Neutrophil (primary cell): ENCODE data around the gene LRG1.
A peak's percentile ranks its signal among the peaks of the same experiment; 100 is the strongest.

Experiments
- H3K27ac ChIP-seq: fragments of 200-600 bp; sonication (generic); 2 replicates; pipeline ENCODE4 v1.5.1; 2016; ENCODE audit warnings: mild to moderate bottlenecking, moderate library complexity
- H3K27me3 ChIP-seq: fragments of 200-600 bp; sonication (generic); 2 replicates; pipeline ENCODE4 v1.6.0; 2016; ENCODE audit warnings: mild to moderate bottlenecking
- H3K36me3 ChIP-seq: fragments of 200-600 bp; sonication (generic); 2 replicates; pipeline ENCODE4 v1.5.1; 2017
- H3K4me1 ChIP-seq, 2 experiments: fragments of 200-600 bp in 1 of 2; sonication (generic) in 1 of 2; 1 replicate in 1 of 2; 2 replicates in 1 of 2; pipeline versions ENCODE4 v1.5.1 to v1.6.1; 2013 to 2016; ENCODE audit warnings: low read depth in 1 of 2, low read length in 1 of 2, mild to moderate bottlenecking in 1 of 2, moderate library complexity in 1 of 2; ENCODE audit not compliant: control insufficient read depth in 1 of 2, insufficient read depth in 1 of 2
- H3K4me3 ChIP-seq, 2 experiments: fragments of 200-600 bp in 1 of 2; sonication (generic) in 1 of 2; 1 replicate in 1 of 2; 2 replicates in 1 of 2; pipeline ENCODE4 v1.5.1; 2013 to 2016; ENCODE audit warnings: low read depth in 1 of 2, low read length in 1 of 2, mild to moderate bottlenecking in 1 of 2, moderate library complexity in 1 of 2
- H3K9me3 ChIP-seq: fragments of 200-600 bp; sonication (generic); 2 replicates; pipeline ENCODE4 v1.5.1; 2016
- CTCF ChIP-seq: fragments of 200-600 bp; sonication (generic); IDR thresholded peaks from 2 replicates; pipeline ENCODE4 v1.5.1; 2016; ENCODE audit warnings: antibody characterized with exemption

The LRG1 gene

GRCh38 chr19:4576016-4576933, 36.4 kb upstream of the LRG1 start:
- peak; percentile 91 for TF ChIP-seq CTCF
- Histone ChIP-seq H3K27me3 (peaks cover 81% of the 10 kb centered on the region), H3K4me1 (no peaks in the 10 kb centered on the region), H3K9me3 (no peaks in the 10 kb centered on the region), H3K27ac (no peak overlapping the region), H3K4me3 (no peak overlapping the region), H3K36me3 (no peaks in the 10 kb centered on the region)

GRCh38 chr19:4575267-4576015, 35.6 kb upstream of the LRG1 start:
- Histone ChIP-seq H3K4me1 (no peaks in the 10 kb centered on the region), H3K36me3 (no peaks in the 10 kb centered on the region), H3K27ac (no peak overlapping the region), H3K9me3 (no peaks in the 10 kb centered on the region), H3K27me3 (peaks cover 73% of the 10 kb centered on the region), H3K4me3 (no peak overlapping the region)
- TF ChIP-seq CTCF: no peak

- no peak for TF ChIP-seq CTCF
- Histone ChIP-seq H3K27ac (no peak overlapping the region), H3K4me3 (no peak overlapping the region), H3K27me3 (peaks cover 55% of the 10 kb centered on the region), H3K36me3 (no peaks in the 10 kb centered on the region), H3K4me1 (peaks cover 6 to 10% of the 10 kb centered on the region in 2 experiments), H3K9me3 (no peaks in the 10 kb centered on the region)
Measured at GRCh38 chr19:4573682-4574081, 33.8 kb upstream of the LRG1 start.

GRCh38 chr19:4571305-4571917, 31.6 kb upstream of the LRG1 start:
- Histone ChIP-seq H3K36me3 (no peaks in the 10 kb centered on the region), H3K4me3 (no peak overlapping the region), H3K27me3 (peaks cover 33% of the 10 kb centered on the region), H3K27ac (no peak overlapping the region), H3K4me1 (peaks cover 24 to 30% of the 10 kb centered on the region in 2 experiments), H3K9me3 (no peaks in the 10 kb centered on the region)
- no peak for TF ChIP-seq CTCF

GRCh38 chr19:4570916-4571304, 31.1 kb upstream of the LRG1 start:
- TF ChIP-seq CTCF: no peak

More at GRCh38 chr19:4570916-4571304, 31.1 kb upstream of the LRG1 start:
- Histone ChIP-seq H3K9me3 (no peaks in the 10 kb centered on the region), H3K27ac (no peak overlapping the region), H3K36me3 (no peaks in the 10 kb centered on the region), H3K27me3 (peaks cover 28% of the 10 kb centered on the region), H3K4me3 (no peak overlapping the region), H3K4me1 (peaks cover 24 to 30% of the 10 kb centered on the region in 2 experiments)
